Hypothalamus (tissue), 51 donors: ENCODE results near the gene ATG9A.

ENCODE experiments used
- DNase-seq, 51 donors: peaks; one replicate each; lab custom pipeline; 2025; lab: John Stamatoyannopoulos, UW

ATG9A gene

GRCh38 chr2:219223831-219224610 lies 5.4 kb downstream of the ATG9A start:
- DNase-seq: no peak

GRCh38 chr2:219221957-219222518 lies 7.4 kb downstream of the ATG9A start:
- no peak for DNase-seq

GRCh38 chr2:219220652-219221402 lies 8.6 kb downstream of the ATG9A start:
- no peak for DNase-seq

- no peak for DNase-seq
These were observed 9.5 kb downstream of the ATG9A start for GRCh38 chr2:219219784-219220532.

- DNase-seq: peak; percentile 76 to 98 (median 95)
These were observed 10.4 kb downstream of the ATG9A start, which contains the start of gene ABCB6 for GRCh38 chr2:219218732-219219701. TSS of gene ABCB6 (minus strand) at chr2:219218958. CDS start at chr2:219218673, 285 bp downstream.

GRCh38 chr2:219218217-219218731 lies 11.2 kb downstream of the ATG9A start:
- DNase-seq: peak in 48 of 51 donors; percentile 33 to 88 (median 69)

GRCh38 chr2:219216535-219216915 lies 12.9 kb downstream of the ATG9A start:
- DNase-seq: no peak

- no peak for DNase-seq
These were observed 13.4 kb downstream of the ATG9A start for GRCh38 chr2:219215871-219216534.

- no peak for DNase-seq
These were observed 14.7 kb downstream of the ATG9A start for GRCh38 chr2:219214786-219215185.

GRCh38 chr2:219214141-219214540 lies 15.3 kb downstream of the ATG9A start:
- DNase-seq: no peak

- no peak for DNase-seq
These were observed 15.9 kb downstream of the ATG9A start for GRCh38 chr2:219213486-219214071.

- no peak for DNase-seq
These were observed 16.4 kb downstream of the ATG9A start for GRCh38 chr2:219213026-219213415.

GRCh38 chr2:219210886-219211362 lies 18.5 kb downstream of the ATG9A start:
- DNase-seq: no peak

GRCh38 chr2:219210196-219210885 lies 19.1 kb downstream of the ATG9A start:
- DNase-seq: no peak

- DNase-seq: no peak
These were observed 19.9 kb downstream of the ATG9A start for GRCh38 chr2:219209236-219210195.
